WTC11 (cell line): ENCODE data around the gene SMG7. TPM values are rescaled to one million over a fixed set of nuclear protein-coding genes. Genes with fewer than 3 reads are reported as not detected.

Experiments used
- ATAC-seq: fragments of 200-7000 bp; cut with Tn5 transposase; 2 replicates; pipeline ENCODE4 v1.10.0; 2021; ENCODE audit warnings: mild to moderate bottlenecking, moderate library complexity
- CTCF ChIA-PET: fragments of 300-600 bp; sonication (Branson Sonifier 250); formaldehyde crosslinking; loops from one replicate; lab custom pipeline; 2021; ENCODE audit warnings: antibody characterized with exemption; lab: Charles Lee
- POLR2A ChIA-PET: fragments of 350-600 bp; sonication (Branson Sonifier 250); formaldehyde crosslinking; loops from one replicate; lab custom pipeline; 2021; ENCODE audit warnings: antibody characterized with exemption; lab: Charles Lee
- DNase-seq: peaks from one replicate; pipeline ENCODE4 v3.0.0; 2021; ENCODE audit warnings: low spot score
- H3K27ac Mint-ChIP-seq: 2 replicates; pipeline ENCODE4 v1.8.0; 2021; ENCODE audit warnings: mixed read lengths
- H3K27me3 Mint-ChIP-seq: 2 replicates; pipeline ENCODE4 v1.8.0; 2021; ENCODE audit warnings: low read depth, mild to moderate bottlenecking, moderate library complexity, mixed read lengths
- H3K36me3 Mint-ChIP-seq: 2 replicates; pipeline ENCODE4 v1.8.0; 2021; ENCODE audit warnings: mixed read lengths
- H3K4me1 Mint-ChIP-seq: 2 replicates; pipeline ENCODE4 v1.8.0; 2022; ENCODE audit warnings: mixed read lengths
- H3K4me3 Mint-ChIP-seq: 2 replicates; pipeline ENCODE4 v1.8.0; 2021; ENCODE audit warnings: mild to moderate bottlenecking, moderate library complexity, mixed read lengths
- H3K9me3 Mint-ChIP-seq: 2 replicates; pipeline ENCODE4 v1.8.0; 2021; ENCODE audit warnings: mixed read lengths
- CREB1 ChIP-seq: sonication (generic); formaldehyde crosslinking; IDR thresholded peaks from 2 replicates; pipeline ENCODE4 v1.8.0; 2023; ENCODE audit warnings: mild to moderate bottlenecking, missing genetic modification reagents
- CREM ChIP-seq: sonication (generic); formaldehyde crosslinking; IDR thresholded peaks from 2 replicates; pipeline ENCODE4 v1.8.1; 2022; ENCODE audit warnings: mild to moderate bottlenecking, missing genetic modification reagents, moderate library complexity
- ETV6 ChIP-seq: sonication (generic); formaldehyde crosslinking; IDR thresholded peaks from 2 replicates; pipeline ENCODE4 v1.8.1; 2022; ENCODE audit warnings: mild to moderate bottlenecking, missing genetic modification reagents
- FOXK1 ChIP-seq: sonication (generic); formaldehyde crosslinking; IDR thresholded peaks from 2 replicates; pipeline ENCODE4 v1.8.0; 2022; ENCODE audit warnings: mild to moderate bottlenecking, moderate library complexity, missing genetic modification reagents
- GRHL2 ChIP-seq: fragments of 250-450 bp; sonication (Bioruptor Pico); IDR thresholded peaks from 2 replicates; pipeline ENCODE4 v1.8.0; 2022; ENCODE audit warnings: mild to moderate bottlenecking, moderate library complexity; ENCODE audit not compliant: insufficient replicate concordance, severe bottlenecking
- GTF2I ChIP-seq: fragments of 250-450 bp; sonication (Bioruptor Pico); conservative IDR thresholded peaks from 2 replicates; pipeline ENCODE4 v1.4.0; 2021; ENCODE audit warnings: mild to moderate bottlenecking
- HMGA2 ChIP-seq: fragments of 250-450 bp; sonication (Bioruptor Pico); IDR thresholded peaks from 2 replicates; pipeline ENCODE4 v1.4.0; 2021; ENCODE audit warnings: mild to moderate bottlenecking, moderate library complexity
- KAT7 ChIP-seq: sonication (generic); formaldehyde crosslinking; IDR thresholded peaks from 2 replicates; pipeline ENCODE4 v1.8.1; 2023; ENCODE audit warnings: missing genetic modification reagents, mild to moderate bottlenecking, borderline replicate concordance
- SMAD3 ChIP-seq: sonication (generic); formaldehyde crosslinking; IDR thresholded peaks from 2 replicates; pipeline ENCODE4 v1.8.0; 2022; ENCODE audit warnings: missing genetic modification reagents, mild to moderate bottlenecking, borderline replicate concordance
- TCF7 ChIP-seq: sonication (generic); formaldehyde crosslinking; IDR thresholded peaks from 2 replicates; pipeline ENCODE4 v1.8.0; 2022; ENCODE audit warnings: mild to moderate bottlenecking, low read depth, missing genetic modification reagents, moderate library complexity
- ZBTB21 ChIP-seq: sonication (generic); formaldehyde crosslinking; IDR thresholded peaks from 2 replicates; pipeline ENCODE4 v1.8.1; 2023; ENCODE audit warnings: mild to moderate bottlenecking, missing genetic modification reagents, borderline replicate concordance
- total RNA-seq: library from RNA; stranded (reverse); gene quantifications from 3 replicates; pipeline ENCODE4 v1.2.3, GENCODE V29; 2021
- TF ChIP-seq, protein P1 (sequence below): sonication (generic); formaldehyde crosslinking; conservative IDR thresholded peaks from 2 replicates; pipeline ENCODE4 v1.8.1; 2023; ENCODE audit warnings: mild to moderate bottlenecking, low read depth, missing genetic modification reagents, moderate library complexity
- TF ChIP-seq, protein P2 (sequence below): sonication (generic); formaldehyde crosslinking; IDR thresholded peaks from 2 replicates; pipeline ENCODE4 v1.8.1; 2023; ENCODE audit warnings: mild to moderate bottlenecking, missing genetic modification reagents, moderate library complexity
- TF ChIP-seq, protein P3 (sequence below): sonication (generic); formaldehyde crosslinking; IDR thresholded peaks from 2 replicates; pipeline ENCODE4 v1.8.0; 2023; ENCODE audit warnings: missing genetic modification reagents, mild to moderate bottlenecking, borderline replicate concordance
- TF ChIP-seq, protein P4 (sequence below): fragments of 250-450 bp; sonication (Bioruptor Pico); IDR thresholded peaks from 2 replicates; pipeline ENCODE4 v1.9.0; 2021; ENCODE audit warnings: mild to moderate bottlenecking, borderline replicate concordance
- TF ChIP-seq, protein P5 (sequence below): sonication (generic); formaldehyde crosslinking; IDR thresholded peaks from 2 replicates; pipeline ENCODE4 v1.8.1; 2022; ENCODE audit warnings: low read depth, missing genetic modification reagents, borderline replicate concordance
- TF ChIP-seq, protein P6 (sequence below): sonication (generic); formaldehyde crosslinking; IDR thresholded peaks from 2 replicates; pipeline ENCODE4 v1.8.1; 2023; ENCODE audit warnings: mild to moderate bottlenecking, missing genetic modification reagents
- TF ChIP-seq, protein P7 (sequence below): fragments of 250-450 bp; sonication (Bioruptor Pico); conservative IDR thresholded peaks from 2 replicates; pipeline ENCODE4 v1.9.0; 2021; ENCODE audit warnings: mild to moderate bottlenecking

SMG7 gene
- total RNA-seq, 1 experiment from 2014 or later = 57.8 TPM

DNA sequence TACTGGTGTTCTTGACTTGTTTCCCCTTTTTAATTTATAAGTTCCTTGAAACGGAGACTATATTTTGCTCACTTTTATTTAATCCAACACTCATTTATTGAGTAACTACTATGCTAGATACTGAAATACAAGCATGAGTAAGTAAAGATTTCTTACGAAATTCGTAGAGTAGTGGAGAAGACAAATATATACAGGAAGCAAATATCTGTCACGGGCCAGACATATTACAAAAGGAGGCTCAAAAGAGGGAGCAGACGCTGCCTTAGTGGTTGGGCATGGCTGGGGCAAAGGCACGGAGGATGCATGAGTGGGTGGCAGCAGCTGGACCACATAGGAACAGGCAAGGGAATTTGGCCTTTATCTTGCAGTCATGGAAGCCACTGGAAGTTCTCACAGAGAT, 111.2 kb downstream of the SMG7 start (continued):
- TF ChIP-seq, protein P1, sequence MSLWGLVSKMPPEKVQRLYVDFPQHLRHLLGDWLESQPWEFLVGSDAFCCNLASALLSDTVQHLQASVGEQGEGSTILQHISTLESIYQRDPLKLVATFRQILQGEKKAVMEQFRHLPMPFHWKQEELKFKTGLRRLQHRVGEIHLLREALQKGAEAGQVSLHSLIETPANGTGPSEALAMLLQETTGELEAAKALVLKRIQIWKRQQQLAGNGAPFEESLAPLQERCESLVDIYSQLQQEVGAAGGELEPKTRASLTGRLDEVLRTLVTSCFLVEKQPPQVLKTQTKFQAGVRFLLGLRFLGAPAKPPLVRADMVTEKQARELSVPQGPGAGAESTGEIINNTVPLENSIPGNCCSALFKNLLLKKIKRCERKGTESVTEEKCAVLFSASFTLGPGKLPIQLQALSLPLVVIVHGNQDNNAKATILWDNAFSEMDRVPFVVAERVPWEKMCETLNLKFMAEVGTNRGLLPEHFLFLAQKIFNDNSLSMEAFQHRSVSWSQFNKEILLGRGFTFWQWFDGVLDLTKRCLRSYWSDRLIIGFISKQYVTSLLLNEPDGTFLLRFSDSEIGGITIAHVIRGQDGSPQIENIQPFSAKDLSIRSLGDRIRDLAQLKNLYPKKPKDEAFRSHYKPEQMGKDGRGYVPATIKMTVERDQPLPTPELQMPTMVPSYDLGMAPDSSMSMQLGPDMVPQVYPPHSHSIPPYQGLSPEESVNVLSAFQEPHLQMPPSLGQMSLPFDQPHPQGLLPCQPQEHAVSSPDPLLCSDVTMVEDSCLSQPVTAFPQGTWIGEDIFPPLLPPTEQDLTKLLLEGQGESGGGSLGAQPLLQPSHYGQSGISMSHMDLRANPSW (CRISPR knock-in tag) = no peak
- TF ChIP-seq HMGA2 (CRISPR knock-in tag) = no peak
- no peak for TF ChIP-seq CREB1 (CRISPR knock-in tag)
- TF ChIP-seq, protein P2, sequence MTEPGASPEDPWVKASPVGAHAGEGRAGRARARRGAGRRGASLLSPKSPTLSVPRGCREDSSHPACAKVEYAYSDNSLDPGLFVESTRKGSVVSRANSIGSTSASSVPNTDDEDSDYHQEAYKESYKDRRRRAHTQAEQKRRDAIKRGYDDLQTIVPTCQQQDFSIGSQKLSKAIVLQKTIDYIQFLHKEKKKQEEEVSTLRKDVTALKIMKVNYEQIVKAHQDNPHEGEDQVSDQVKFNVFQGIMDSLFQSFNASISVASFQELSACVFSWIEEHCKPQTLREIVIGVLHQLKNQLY (CRISPR knock-in tag) = no peak
- TF ChIP-seq, protein P3, sequence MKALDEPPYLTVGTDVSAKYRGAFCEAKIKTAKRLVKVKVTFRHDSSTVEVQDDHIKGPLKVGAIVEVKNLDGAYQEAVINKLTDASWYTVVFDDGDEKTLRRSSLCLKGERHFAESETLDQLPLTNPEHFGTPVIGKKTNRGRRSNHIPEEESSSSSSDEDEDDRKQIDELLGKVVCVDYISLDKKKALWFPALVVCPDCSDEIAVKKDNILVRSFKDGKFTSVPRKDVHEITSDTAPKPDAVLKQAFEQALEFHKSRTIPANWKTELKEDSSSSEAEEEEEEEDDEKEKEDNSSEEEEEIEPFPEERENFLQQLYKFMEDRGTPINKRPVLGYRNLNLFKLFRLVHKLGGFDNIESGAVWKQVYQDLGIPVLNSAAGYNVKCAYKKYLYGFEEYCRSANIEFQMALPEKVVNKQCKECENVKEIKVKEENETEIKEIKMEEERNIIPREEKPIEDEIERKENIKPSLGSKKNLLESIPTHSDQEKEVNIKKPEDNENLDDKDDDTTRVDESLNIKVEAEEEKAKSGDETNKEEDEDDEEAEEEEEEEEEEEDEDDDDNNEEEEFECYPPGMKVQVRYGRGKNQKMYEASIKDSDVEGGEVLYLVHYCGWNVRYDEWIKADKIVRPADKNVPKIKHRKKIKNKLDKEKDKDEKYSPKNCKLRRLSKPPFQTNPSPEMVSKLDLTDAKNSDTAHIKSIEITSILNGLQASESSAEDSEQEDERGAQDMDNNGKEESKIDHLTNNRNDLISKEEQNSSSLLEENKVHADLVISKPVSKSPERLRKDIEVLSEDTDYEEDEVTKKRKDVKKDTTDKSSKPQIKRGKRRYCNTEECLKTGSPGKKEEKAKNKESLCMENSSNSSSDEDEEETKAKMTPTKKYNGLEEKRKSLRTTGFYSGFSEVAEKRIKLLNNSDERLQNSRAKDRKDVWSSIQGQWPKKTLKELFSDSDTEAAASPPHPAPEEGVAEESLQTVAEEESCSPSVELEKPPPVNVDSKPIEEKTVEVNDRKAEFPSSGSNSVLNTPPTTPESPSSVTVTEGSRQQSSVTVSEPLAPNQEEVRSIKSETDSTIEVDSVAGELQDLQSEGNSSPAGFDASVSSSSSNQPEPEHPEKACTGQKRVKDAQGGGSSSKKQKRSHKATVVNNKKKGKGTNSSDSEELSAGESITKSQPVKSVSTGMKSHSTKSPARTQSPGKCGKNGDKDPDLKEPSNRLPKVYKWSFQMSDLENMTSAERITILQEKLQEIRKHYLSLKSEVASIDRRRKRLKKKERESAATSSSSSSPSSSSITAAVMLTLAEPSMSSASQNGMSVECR (CRISPR knock-in tag) = no peak
- TF ChIP-seq FOXK1 = no peak
- no peak for TF ChIP-seq SMAD3 (CRISPR knock-in tag)
- no peak for TF ChIP-seq GRHL2
- no peak for TF ChIP-seq KAT7
- TF ChIP-seq TCF7 (CRISPR knock-in tag) = no peak

DNA sequence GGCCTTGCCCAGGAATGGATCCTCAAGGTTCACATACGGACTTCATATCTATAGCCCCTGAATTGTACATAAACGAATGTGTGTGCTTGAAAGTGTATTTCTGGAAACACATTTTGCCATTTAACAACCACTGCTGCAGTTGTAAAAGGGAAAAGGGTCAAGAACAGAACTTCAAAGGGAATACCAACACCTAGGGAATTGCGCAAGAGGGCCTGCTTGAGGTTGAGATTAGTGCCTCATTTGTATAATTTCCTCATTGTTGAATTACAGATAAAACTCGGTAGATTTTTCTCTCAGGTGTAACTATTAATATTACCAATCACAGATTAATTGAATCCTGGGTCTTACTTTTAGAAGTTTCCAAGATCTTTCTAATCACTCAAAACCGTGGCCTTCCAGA, 111.8 kb downstream of the SMG7 start:
- peaks cover 16% of the 10 kb centered on the region for H3K4me1 Mint-ChIP-seq
- POLR2A ChIA-PET = no interaction called here
- no peaks in the 10 kb centered on the region for H3K27me3 Mint-ChIP-seq
- no peaks in the 10 kb centered on the region for H3K9me3 Mint-ChIP-seq
- ATAC-seq (no peak), DNase-seq (no peak)
- no peak overlapping the region for H3K4me3 Mint-ChIP-seq
- TF ChIP-seq ETV6 (no peak), ZBTB21 (CRISPR knock-in tag) (no peak), GTF2I (no peak), CREM (CRISPR knock-in tag) (no peak)
- TF ChIP-seq, protein P4, sequence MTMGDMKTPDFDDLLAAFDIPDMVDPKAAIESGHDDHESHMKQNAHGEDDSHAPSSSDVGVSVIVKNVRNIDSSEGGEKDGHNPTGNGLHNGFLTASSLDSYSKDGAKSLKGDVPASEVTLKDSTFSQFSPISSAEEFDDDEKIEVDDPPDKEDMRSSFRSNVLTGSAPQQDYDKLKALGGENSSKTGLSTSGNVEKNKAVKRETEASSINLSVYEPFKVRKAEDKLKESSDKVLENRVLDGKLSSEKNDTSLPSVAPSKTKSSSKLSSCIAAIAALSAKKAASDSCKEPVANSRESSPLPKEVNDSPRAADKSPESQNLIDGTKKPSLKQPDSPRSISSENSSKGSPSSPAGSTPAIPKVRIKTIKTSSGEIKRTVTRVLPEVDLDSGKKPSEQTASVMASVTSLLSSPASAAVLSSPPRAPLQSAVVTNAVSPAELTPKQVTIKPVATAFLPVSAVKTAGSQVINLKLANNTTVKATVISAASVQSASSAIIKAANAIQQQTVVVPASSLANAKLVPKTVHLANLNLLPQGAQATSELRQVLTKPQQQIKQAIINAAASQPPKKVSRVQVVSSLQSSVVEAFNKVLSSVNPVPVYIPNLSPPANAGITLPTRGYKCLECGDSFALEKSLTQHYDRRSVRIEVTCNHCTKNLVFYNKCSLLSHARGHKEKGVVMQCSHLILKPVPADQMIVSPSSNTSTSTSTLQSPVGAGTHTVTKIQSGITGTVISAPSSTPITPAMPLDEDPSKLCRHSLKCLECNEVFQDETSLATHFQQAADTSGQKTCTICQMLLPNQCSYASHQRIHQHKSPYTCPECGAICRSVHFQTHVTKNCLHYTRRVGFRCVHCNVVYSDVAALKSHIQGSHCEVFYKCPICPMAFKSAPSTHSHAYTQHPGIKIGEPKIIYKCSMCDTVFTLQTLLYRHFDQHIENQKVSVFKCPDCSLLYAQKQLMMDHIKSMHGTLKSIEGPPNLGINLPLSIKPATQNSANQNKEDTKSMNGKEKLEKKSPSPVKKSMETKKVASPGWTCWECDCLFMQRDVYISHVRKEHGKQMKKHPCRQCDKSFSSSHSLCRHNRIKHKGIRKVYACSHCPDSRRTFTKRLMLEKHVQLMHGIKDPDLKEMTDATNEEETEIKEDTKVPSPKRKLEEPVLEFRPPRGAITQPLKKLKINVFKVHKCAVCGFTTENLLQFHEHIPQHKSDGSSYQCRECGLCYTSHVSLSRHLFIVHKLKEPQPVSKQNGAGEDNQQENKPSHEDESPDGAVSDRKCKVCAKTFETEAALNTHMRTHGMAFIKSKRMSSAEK (CRISPR knock-in tag) = no peak
- TF ChIP-seq, protein P5, sequence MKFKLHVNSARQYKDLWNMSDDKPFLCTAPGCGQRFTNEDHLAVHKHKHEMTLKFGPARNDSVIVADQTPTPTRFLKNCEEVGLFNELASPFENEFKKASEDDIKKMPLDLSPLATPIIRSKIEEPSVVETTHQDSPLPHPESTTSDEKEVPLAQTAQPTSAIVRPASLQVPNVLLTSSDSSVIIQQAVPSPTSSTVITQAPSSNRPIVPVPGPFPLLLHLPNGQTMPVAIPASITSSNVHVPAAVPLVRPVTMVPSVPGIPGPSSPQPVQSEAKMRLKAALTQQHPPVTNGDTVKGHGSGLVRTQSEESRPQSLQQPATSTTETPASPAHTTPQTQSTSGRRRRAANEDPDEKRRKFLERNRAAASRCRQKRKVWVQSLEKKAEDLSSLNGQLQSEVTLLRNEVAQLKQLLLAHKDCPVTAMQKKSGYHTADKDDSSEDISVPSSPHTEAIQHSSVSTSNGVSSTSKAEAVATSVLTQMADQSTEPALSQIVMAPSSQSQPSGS (CRISPR knock-in tag) = no peak
- TF ChIP-seq, protein P6, sequence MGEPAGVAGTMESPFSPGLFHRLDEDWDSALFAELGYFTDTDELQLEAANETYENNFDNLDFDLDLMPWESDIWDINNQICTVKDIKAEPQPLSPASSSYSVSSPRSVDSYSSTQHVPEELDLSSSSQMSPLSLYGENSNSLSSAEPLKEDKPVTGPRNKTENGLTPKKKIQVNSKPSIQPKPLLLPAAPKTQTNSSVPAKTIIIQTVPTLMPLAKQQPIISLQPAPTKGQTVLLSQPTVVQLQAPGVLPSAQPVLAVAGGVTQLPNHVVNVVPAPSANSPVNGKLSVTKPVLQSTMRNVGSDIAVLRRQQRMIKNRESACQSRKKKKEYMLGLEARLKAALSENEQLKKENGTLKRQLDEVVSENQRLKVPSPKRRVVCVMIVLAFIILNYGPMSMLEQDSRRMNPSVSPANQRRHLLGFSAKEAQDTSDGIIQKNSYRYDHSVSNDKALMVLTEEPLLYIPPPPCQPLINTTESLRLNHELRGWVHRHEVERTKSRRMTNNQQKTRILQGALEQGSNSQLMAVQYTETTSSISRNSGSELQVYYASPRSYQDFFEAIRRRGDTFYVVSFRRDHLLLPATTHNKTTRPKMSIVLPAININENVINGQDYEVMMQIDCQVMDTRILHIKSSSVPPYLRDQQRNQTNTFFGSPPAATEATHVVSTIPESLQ (CRISPR knock-in tag) = no peak
- TF ChIP-seq, protein P7, sequence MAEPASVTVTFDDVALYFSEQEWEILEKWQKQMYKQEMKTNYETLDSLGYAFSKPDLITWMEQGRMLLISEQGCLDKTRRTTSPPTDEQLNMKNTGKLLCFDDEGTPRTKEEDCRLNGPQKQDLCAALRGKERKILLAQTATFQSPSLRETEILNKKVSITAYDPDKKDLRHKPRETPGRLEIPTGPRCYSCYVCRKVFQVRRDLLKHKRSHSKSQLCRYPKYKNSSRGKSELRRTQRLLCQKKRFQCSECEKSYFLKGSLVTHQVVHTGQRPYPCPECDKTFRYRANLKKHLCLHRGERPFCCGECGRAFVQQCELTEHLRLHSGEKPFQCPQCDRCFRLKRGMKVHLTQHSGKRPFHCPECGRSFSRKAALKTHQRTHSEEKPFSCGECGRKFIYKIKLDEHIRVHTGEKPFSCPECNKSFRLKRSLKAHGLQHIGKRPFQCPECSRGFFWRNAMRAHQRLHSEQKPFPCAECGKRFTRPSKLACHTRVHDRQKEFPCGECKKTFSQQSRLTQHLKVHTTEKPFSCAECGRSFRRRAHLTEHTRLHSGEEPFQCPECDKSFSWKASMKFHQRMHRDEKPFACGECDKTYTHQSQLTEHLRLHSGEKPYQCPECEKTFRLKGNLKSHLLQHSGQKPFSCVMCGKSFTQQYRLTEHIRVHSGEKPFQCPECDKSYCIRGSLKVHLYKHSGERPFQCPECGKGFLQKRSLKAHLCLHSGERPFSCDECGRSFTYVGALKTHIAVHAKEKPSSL = no peak
- CTCF ChIA-PET = no interaction called here
- H3K27ac Mint-ChIP-seq = no peak overlapping the region
- H3K36me3 Mint-ChIP-seq = no peaks in the 10 kb centered on the region
